ENCODE data around the gene NUB1.
A peak's percentile ranks its signal among the peaks of the same experiment; 100 is the strongest.

Gene NUB1, protein sequence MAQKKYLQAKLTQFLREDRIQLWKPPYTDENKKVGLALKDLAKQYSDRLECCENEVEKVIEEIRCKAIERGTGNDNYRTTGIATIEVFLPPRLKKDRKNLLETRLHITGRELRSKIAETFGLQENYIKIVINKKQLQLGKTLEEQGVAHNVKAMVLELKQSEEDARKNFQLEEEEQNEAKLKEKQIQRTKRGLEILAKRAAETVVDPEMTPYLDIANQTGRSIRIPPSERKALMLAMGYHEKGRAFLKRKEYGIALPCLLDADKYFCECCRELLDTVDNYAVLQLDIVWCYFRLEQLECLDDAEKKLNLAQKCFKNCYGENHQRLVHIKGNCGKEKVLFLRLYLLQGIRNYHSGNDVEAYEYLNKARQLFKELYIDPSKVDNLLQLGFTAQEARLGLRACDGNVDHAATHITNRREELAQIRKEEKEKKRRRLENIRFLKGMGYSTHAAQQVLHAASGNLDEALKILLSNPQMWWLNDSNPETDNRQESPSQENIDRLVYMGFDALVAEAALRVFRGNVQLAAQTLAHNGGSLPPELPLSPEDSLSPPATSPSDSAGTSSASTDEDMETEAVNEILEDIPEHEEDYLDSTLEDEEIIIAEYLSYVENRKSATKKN

GRCh38 chr7:151341357-151342101 is at the start of gene NUB1:
TSS of gene NUB1 (plus strand) at chr7:151341812. CDS start at chr7:151345350, 3,538 bp downstream.
- peak within 1 kb of the TSS; percentile 87 to 92 (median 90) for H3K4me3 Mint-ChIP-seq
- no peak for TF ChIP-seq CTCF (IDR thresholded peaks at IDR 0.05; ENCODE audit: unreplicated experiment in 3 of 3)
- H3K9me3 Mint-ChIP-seq: peaks cover 6% of the 10 kb centered on the region
- H3K36me3 Mint-ChIP-seq (ENCODE audit: low read depth): peaks cover 11% of the 10 kb centered on the region
- H3K27me3 Mint-ChIP-seq (ENCODE audit: low read depth): no peaks in the 10 kb centered on the region
- H3K4me1 Mint-ChIP-seq: peaks cover 9% of the 10 kb centered on the region
- H3K27ac Mint-ChIP-seq: peak within 1 kb of the TSS; percentile 29 to 79 (median 58)

- no peaks in the 10 kb centered on the region for H3K36me3 Mint-ChIP-seq (ENCODE audit: low read depth)
- no peak overlapping the region for H3K4me3 Mint-ChIP-seq
- H3K9me3 Mint-ChIP-seq: peaks cover 4% of the 10 kb centered on the region
- no peak overlapping the region for H3K27ac Mint-ChIP-seq
- no peak for TF ChIP-seq CTCF (IDR thresholded peaks at IDR 0.05; ENCODE audit: unreplicated experiment in 3 of 3)
- H3K27me3 Mint-ChIP-seq (ENCODE audit: low read depth): peaks cover 30% of the 10 kb centered on the region
- H3K4me1 Mint-ChIP-seq: no peaks in the 10 kb centered on the region
Measured at GRCh38 chr7:151292850-151293249, 48.8 kb upstream of the NUB1 start.

DNA sequence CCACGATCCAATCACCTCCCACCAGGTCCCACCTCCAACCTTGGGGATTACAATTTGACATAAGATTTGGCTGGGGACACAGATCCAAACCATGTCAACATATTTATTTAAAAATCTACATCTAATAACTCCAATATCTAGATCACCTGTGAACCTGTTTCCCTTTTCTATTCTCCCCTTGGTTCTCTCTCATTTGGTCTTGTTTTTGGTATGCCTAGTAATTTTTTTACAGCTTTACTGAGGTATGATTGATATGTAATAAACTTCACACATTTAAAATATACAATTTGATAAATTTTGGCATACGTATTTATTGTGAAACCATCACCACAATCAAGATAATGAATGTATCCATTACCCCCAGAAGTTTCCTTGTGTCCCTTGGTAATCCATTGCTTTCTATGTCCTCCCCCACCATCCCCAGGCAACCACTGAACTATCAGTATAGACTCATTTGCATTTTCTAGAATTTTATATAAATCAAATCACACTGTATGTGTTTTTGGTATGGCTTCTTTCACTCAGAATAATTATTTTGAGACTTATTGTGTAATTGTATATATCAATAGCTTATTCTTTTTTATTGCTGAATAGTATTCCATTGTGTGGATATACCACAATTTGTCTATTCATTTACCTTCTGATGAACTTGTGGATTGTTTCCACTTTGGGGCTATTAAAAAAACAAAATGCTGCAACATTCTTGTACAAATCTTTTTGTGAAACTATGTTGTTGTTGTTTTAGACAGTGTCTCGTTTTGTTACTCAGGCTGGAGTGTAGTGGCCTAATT is 45.2 kb upstream of the NUB1 start:
- H3K36me3 Mint-ChIP-seq (ENCODE audit: low read depth): no peaks in the 10 kb centered on the region

GRCh38 chr7:151298765-151299164 is 42.8 kb upstream of the NUB1 start:
- Mint-ChIP-seq H3K4me1 (no peaks in the 10 kb centered on the region), H3K27ac (no peak overlapping the region), H3K4me3 (no peak overlapping the region), H3K27me3 (ENCODE audit: low read depth) (peaks cover 41% of the 10 kb centered on the region), H3K9me3 (peaks cover 4% of the 10 kb centered on the region), H3K36me3 (ENCODE audit: low read depth) (no peaks in the 10 kb centered on the region)
- TF ChIP-seq CTCF (IDR thresholded peaks at IDR 0.05; ENCODE audit: unreplicated experiment in 3 of 3): no peak

More for the DNA sequence above, 45.2 kb upstream of the NUB1 start:
- peaks cover 28% of the 10 kb centered on the region for H3K27me3 Mint-ChIP-seq (ENCODE audit: low read depth)
- no peak overlapping the region for H3K27ac Mint-ChIP-seq
- no peak for TF ChIP-seq CTCF (IDR thresholded peaks at IDR 0.05; ENCODE audit: unreplicated experiment in 3 of 3)
- no peak overlapping the region for H3K4me3 Mint-ChIP-seq
- peaks cover 4% of the 10 kb centered on the region for H3K9me3 Mint-ChIP-seq
- no peaks in the 10 kb centered on the region for H3K4me1 Mint-ChIP-seq

DNA sequence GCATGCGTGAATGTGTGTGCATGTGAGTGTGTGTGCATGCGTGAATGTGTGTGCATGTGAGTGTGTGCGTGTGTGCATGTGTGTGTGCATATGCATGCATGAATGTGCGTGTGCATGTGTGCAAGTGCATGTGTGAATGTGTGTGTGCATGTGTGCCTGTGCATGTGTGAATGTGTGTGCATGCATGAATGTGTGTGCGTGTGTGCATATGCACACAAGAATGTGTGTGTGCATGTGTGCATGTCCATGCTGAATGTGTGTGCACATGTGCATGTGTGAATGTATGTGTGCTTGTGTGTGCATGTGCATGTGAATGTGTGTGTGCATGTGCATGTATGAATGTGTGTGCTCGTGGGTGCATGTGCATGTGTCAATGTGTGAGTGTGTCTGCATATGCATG is 42.1 kb upstream of the NUB1 start:
- no peak overlapping the region for H3K27ac Mint-ChIP-seq
- peaks cover 37% of the 10 kb centered on the region for H3K27me3 Mint-ChIP-seq (ENCODE audit: low read depth)
- TF ChIP-seq CTCF (IDR thresholded peaks at IDR 0.05; ENCODE audit: unreplicated experiment in 3 of 3): no peak
- H3K9me3 Mint-ChIP-seq: peaks cover 4% of the 10 kb centered on the region
- no peaks in the 10 kb centered on the region for H3K36me3 Mint-ChIP-seq (ENCODE audit: low read depth)
- no peak overlapping the region for H3K4me3 Mint-ChIP-seq
- no peaks in the 10 kb centered on the region for H3K4me1 Mint-ChIP-seq

All from nephron (organoid).